Fibroblast of lung (primary cell): Measurements from ENCODE around the gene KCNT2.

Experiments used
- CTCF ChIP-seq, 2 donors: IDR thresholded peaks in 1 of 2; conservative IDR thresholded peaks in 1 of 2; 1 replicate in 1 of 2; 2 replicates in 1 of 2; pipeline ENCODE4 v1.5.1; 2011 to 2012; ENCODE audit warnings: low read length in 2 of 2, control low read depth in 1 of 2, inconsistent platforms in 1 of 2, low read depth in 1 of 2, mild to moderate bottlenecking in 1 of 2
- EZH2 ChIP-seq: IDR thresholded peaks from 2 replicates; pipeline ENCODE4 v1.5.1; 2012; ENCODE audit warnings: low read length, control low read depth, mild to moderate bottlenecking; ENCODE audit errors: missing control alignments

- TF ChIP-seq CTCF (conservative IDR thresholded peaks at IDR 0.05 in 1 of 2, IDR thresholded peaks at IDR 0.05 in 1 of 2; ENCODE audit: low read depth in 1 of 2, low read length in 2 of 2) (no peak), EZH2 (no peak)
These were observed 20.6 kb upstream of the KCNT2 start for GRCh38 chr1:196628838-196629237.
